Raji (cell line): ENCODE measurements around the gene AXIN1.

Source experiments
- POLR2A ChIP-seq: IDR thresholded peaks from 2 replicates; pipeline ENCODE4 v1.6.1; 2011; ENCODE audit warnings: low read depth, low read length, control low read depth; ENCODE audit not compliant: insufficient read depth

Gene AXIN1, protein sequence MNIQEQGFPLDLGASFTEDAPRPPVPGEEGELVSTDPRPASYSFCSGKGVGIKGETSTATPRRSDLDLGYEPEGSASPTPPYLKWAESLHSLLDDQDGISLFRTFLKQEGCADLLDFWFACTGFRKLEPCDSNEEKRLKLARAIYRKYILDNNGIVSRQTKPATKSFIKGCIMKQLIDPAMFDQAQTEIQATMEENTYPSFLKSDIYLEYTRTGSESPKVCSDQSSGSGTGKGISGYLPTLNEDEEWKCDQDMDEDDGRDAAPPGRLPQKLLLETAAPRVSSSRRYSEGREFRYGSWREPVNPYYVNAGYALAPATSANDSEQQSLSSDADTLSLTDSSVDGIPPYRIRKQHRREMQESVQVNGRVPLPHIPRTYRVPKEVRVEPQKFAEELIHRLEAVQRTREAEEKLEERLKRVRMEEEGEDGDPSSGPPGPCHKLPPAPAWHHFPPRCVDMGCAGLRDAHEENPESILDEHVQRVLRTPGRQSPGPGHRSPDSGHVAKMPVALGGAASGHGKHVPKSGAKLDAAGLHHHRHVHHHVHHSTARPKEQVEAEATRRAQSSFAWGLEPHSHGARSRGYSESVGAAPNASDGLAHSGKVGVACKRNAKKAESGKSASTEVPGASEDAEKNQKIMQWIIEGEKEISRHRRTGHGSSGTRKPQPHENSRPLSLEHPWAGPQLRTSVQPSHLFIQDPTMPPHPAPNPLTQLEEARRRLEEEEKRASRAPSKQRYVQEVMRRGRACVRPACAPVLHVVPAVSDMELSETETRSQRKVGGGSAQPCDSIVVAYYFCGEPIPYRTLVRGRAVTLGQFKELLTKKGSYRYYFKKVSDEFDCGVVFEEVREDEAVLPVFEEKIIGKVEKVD

DNA sequence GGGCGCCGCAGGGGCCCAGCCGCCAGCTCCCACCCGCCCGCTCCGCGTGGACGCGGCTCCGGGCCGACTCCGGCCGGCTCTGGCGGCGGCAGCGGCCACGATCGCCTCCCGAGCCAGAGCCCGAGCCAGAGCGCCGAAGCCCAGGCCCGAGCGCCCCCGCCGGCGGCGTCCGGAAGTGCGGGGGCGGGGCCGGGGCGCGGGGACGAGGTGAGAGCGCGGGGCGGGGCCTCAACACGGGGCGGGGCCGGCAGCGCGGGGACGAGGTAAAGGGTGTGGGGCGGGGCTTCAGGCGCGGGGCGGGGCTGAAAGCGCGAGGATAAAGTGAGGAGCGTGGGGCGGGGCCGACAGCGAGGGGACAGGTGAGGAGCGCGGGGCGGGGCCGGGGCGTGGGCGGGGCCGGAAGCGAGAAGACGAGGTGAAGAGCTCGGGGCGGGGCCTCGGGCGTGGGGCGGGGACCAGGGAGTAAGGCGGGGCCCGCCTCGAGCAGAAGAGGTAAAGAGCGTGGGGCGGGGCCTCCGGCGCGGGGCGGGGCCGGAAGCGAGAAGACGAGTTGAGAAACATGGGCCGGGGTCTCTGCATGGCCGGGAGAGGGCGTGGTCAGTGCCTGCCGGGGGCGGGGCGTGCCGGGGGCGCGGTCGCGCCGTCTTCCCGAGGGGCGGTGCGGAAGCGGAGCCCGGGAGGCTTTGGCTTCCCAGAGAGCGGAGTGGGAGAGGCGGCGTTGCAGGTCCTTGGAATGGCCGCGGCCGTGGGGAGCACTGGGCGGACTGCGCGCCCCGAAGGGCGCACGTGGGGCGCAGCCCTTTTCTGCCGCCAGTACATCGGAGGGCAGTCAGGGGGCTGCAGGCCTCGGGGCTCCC is at the start of gene AXIN1:
Gene AXIN1, minus strand, starts transcription at position 177 of the 857 bp plus-strand sequence. CDS start 5,698 bp downstream, outside the sequence.
- peak; percentile 60 for TF ChIP-seq POLR2A

DNA sequence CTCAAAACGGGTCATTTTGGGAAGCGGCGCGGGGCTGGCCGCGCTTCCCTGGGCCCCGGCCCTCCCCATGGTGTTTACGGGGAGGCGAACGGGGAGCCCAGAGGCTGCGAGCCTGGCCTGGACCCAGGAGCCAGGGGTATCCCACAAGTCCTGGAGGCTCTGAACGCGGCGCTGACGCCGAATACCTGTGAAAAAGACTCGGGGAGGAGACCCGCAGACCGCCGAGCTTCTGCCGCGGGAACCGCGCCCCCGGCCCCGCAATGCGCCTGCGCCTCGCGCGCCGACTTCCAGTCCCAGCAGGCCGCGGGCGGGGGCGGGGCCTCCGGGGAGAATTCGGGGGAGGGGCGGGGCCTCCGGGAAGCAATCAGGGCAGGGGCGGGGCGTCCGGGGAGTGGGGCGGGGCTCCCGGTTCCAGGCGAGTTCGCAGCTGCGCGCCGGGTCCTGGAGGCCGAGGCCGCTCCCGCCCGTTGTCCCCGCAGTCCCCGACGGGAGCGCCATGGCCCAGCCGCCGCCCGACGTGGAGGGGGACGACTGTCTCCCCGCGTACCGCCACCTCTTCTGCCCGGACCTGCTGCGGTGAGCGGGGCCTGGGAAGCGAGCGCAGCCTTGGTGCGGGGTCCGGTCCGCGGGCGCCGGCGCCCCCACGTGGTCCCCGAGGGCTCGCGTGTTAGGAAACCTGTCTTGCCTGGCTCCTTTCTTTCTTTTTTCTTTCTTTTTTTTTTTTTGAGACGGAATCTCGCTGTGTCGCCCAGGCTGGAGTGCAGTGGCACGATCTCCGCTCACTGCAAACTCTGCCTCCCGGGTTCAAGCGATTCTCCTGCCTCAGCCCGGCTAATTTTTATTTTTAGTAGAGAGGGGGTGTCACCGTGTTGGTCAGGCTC is 49.2 kb upstream of the AXIN1 start, which contains the start of gene DECR2:
Gene DECR2, plus strand, starts transcription at position 418 of the 881 bp plus-strand sequence. Its CDS starts 79 bp downstream, at position 497.
- peak; percentile 87 for TF ChIP-seq POLR2A

DNA sequence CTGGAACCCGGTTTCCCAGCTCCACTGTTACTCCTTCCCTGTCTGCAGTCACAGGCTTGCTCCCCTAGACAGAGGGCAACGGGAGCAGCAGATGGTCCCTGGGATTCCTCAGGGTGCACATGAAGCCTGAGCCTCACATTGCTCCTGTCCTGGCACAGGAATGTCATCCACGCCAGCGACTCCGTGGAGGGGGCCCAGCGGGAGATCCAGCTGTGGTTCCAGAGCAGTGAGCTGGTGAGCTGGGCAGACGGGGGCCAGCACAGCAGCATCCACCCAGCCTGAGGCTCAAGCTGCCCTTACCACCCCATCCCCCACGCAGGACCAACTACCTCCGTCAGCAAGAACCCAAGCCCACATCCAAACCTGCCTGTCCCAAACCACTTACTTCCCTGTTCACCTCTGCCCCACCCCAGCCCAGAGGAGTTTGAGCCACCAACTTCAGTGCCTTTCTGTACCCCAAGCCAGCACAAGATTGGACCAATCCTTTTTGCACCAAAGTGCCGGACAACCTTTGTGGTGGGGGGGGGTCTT is 47.6 kb upstream of the AXIN1 start:
- no peak for TF ChIP-seq POLR2A

DNA sequence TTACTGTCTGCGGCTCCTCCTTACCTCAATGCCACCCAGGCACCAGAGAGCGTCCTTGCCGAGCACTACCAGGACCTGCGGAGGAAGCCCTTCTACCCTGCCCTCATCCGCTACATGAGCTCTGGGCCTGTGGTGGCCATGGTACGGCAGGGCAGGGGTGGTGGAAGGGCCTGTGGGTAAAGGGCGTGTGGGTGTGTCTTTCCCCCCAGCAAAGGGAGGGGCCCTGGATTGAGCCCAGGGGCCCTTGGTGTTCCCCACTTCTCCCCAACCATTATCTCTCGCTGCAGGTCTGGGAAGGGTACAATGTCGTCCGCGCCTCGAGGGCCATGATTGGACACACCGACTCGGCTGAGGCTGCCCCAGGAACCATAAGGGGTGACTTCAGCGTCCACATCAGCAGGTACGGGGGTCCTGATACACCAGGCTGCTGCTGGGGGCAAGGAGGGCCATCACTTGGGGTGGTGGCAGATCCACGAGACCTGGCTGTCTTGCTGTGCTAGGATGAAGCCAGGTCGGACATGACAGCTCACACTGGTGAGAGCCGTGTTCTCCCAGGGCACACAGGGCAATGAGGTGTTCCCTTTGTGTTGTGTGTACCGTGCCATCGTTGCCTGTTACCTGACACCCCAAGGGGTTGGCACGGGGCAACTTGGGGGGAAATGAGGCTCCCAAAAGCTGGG is 47.0 kb upstream of the AXIN1 start:
- no peak; the same call in 1 of the 2 replicates for TF ChIP-seq POLR2A

DNA sequence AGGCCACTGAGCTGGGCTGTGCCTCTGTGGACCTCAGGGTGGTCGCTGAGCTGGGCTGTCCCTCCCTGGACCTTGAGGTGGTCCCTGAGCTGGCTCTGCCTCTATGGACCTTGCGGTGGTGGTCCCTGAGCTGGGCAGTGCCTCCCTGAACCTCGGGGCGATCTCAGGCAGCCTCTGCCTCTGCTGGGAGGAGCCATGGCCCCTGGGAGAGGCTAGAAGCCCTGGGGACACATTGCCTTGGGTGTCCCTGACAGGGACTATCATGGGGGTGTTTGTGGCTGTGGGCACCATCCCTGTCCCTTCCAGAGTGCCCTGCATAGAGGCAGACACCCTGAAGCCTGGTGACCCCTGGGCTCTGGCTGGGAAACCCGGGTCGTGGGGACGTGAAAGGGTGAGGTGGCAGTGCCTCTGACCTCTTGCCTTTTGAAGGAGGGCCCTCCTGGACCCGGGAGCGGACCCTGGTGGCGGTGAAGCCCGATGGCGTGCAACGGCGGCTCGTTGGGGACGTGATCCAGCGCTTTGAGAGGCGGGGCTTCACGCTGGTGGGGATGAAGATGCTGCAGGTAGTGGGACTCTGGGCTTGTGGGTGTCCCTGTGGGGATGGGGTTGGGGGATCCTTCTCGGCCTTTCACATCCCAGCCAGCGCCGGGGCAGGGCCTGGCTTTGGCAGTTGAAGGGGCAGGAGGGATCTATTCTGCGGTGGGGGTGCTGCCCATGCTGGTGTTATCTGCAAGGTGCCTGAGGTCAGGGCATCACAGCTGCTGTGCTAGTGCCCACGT is 46.2 kb upstream of the AXIN1 start:
- no peak for TF ChIP-seq POLR2A

DNA sequence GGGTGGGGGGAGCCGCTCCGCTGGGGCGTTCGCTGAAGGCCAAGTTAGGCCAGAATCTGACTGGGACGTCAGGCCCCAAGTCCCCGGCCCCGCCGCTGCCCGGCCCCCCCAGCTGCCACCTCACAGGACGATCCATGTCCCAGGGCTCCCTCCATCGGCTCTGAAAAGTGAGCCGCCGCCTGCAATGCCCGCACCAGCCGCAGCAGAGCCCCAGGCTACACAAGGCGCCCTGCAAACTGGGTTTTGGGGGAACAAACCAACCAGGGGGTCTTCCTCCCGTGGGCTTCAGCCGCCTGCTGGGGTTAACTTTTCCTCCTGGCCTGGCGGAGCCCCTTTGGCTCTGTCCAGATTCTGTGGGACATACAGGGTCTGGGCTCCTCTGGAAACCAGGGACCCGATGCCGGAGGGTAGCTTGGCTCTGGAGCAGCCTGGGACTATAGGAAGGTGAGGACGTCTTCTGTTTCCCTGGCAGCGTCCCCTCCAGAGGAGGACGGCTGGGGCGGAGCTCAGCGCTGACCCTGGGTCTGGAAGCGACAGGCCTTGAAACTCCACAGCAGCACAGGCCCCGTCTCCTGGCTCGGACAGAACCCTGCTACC is 45.3 kb upstream of the AXIN1 start:
- no peak for TF ChIP-seq POLR2A

DNA sequence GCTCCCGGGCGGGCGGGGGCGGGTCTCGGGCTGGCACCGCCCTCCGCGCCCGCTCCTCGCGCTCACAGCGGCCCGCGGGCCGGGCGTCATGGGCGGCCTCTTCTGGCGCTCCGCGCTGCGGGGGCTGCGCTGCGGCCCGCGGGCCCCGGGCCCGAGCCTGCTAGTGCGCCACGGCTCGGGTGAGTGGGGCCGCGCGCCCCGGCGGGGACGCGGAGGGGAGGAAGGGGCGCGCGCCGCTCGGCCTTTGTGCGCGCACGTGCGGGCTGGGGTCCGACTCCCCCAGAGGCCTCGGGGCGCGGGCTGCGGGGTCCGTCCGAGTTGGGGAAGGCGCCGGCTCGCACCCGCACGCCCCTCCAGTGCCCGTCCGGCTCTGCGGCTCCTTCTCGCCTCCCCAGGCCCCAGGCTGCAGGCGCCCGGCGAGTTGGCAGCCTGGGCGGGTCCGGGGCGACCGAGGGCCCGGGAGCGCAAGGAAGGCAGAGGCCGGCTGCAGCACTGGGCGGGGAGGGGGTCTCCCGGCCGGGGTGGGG is 44.7 kb upstream of the AXIN1 start, which contains the start of gene NME4:
Gene NME4, plus strand, starts transcription at position 65 of the 527 bp plus-strand sequence. Its CDS starts 24 bp downstream, at position 89.
- peak; percentile 62 for TF ChIP-seq POLR2A

DNA sequence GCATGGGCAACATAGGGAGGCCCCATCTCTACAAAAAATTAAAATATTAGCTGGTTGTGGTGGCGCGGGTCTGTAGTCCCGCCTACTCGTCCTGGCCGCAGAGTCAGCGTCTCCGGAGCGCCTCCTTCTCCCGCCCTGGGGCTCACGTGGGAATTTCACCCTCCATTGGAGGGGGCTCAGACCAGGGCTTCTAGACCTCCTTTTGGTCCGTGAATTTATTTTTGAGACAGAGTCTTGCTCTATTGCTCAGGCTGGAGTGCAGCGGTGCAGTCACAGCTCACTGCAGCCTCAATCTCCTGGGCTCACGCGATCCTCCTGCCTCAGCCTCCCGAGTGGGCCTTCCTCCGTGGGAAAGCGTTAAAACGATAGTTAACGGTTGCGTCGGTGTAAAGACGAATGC is 44.1 kb upstream of the AXIN1 start:
- TF ChIP-seq POLR2A: no peak

DNA sequence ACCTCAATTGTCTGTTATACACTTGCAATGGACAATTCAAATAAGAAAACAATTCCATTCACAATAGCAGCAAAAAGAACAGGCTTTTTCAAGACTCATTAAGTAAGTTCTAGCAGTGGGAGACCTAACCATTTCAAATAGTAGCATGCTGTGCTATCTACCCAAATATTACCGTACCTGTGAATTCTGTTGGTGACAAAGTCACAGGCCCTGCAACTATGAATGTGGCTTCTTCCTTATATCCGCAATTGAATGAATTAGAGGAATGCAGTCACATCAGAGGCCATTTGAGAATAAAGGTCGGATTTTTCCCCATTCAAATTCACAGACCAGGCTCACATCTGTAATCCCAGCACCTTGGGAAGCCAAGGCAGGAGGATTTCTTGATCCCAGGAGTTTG is 43.7 kb upstream of the AXIN1 start:
- TF ChIP-seq POLR2A: no peak

DNA sequence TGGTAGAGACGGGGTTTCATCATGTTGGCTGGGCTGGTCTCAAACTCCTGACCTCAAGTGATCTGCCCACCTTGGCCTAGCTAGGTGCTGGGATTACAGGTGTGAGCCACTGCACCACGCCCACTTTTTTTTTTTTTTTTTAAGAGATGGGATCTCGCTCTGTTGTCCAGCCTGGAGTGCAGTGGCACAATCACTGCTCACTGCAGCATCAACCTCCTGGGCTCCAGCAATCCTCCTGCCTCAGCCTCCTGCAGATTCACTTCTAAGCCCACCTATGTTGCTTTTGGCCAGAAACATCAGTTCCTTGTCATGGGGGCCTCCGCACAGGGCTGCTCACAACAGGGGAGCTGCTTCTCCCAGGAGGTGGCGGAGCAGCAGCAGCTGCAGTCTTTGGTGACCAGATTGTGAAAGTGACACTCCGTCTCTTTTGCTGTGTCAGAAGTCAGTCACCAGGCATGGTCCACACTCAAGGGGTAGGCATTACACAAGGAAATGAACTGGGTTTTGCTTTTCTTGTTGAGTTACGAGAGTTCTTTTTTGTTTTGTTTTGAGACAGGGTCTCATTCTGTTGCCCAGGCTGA is 40.0 kb upstream of the AXIN1 start:
- TF ChIP-seq POLR2A: no peak

DNA sequence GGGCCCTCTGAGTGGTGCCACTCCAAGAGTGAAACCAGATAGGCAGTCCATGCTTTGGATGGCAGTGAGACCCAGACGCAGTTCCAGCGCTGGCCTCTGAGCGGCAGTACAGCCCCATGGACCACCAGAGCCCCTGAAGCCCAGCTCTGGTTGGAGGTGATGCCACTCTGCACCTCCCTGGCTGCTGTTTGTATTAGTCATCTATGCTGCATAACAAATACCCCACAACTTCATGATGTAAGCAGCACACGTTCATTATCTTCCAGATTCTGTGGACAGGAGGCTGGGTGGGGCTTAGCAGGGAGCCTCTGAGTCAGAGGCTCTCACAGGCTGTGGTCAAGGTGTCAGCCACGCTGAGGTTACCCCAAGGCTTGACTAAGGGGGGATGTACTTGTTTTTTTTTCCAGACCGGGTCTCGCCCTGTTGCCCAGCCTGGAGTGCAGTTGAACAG is 39.4 kb upstream of the AXIN1 start:
- TF ChIP-seq POLR2A: no peak
